Measurements from ENCODE around the gene C1orf56. TPM values are rescaled to one million over a fixed set of nuclear protein-coding genes. Genes with fewer than 3 reads are reported as not detected.

The C1orf56 gene
- total and polyA plus RNA-seq, 2 donors (not counting 1 experiment from before 2014, with no cell fraction given) = 1.5 to 3.5 TPM

DNA sequence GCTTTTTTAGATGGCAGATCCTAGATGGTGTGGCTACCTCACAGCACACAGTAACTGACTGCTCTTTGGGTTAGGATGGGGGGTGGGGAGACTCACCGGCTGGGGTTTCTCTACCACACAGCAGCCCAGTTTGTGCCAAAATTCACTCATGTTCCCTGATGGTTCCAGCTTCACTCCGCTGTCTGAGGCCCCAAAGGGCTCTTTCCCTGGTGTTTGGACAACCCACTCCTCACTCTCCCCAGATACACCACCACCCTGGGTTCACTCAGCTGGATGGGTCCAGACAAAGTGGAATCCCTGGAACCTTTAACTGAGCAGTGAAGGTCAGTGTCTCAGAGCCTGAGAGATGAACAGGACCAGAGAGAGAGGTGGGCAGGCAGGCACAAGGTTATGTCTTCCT, 8.0 kb downstream of the C1orf56 start:
- peaks cover 2% of the 10 kb centered on the region for H4K20me1 ChIP-seq (ENCODE audit: control insufficient read depth, extremely low read depth, insufficient read depth, low read length)
- H3K4me3 ChIP-seq (replicated peaks in 1 of 4; ENCODE audit: control extremely low read depth in 1 of 4, insufficient read depth in 1 of 4, low read depth in 3 of 4, low read length in 4 of 4) = no peak overlapping the region
- no peak for TF ChIP-seq EZH2 (IDR thresholded peaks at IDR 0.05; ENCODE audit: low read length, missing control alignments)
- no peak overlapping the region for H3K4me2 ChIP-seq (ENCODE audit: extremely low read depth, insufficient read depth, low read length)
- H3K9ac ChIP-seq (ENCODE audit: insufficient read depth, low read length) = no peak overlapping the region
- peaks cover 49% of the 10 kb centered on the region for H3K79me2 ChIP-seq (ENCODE audit: control insufficient read depth, insufficient read depth, low read length)
- no peak for DNase-seq (ENCODE audit: low read depth in 2 of 2)
- H3K4me1 ChIP-seq (ENCODE audit: control insufficient read depth, extremely low read depth, insufficient read depth, low read length) = peaks cover 11% of the 10 kb centered on the region
- H3K36me3 ChIP-seq (ENCODE audit: control insufficient read depth, insufficient read depth, low read length) = peaks cover 20% of the 10 kb centered on the region
- no peaks in the 10 kb centered on the region for H3K9me3 ChIP-seq (ENCODE audit: control insufficient read depth, insufficient read depth, low read depth, low read length)
- no peaks in the 10 kb centered on the region for H3K27me3 ChIP-seq (ENCODE audit: control insufficient read depth, insufficient read depth, low read length)
- H3K27ac ChIP-seq (ENCODE audit: insufficient read depth, low read length) = no peak overlapping the region
- no peak overlapping the region for H2AFZ ChIP-seq (ENCODE audit: low read length)

- Histone ChIP-seq H2AFZ (ENCODE audit: low read length) (no peak overlapping the region), H3K79me2 (ENCODE audit: control insufficient read depth, insufficient read depth, low read length) (peaks cover 51% of the 10 kb centered on the region), H3K27ac (ENCODE audit: insufficient read depth, low read length) (peak overlapping the region; percentile 24), H3K27me3 (ENCODE audit: control insufficient read depth, insufficient read depth, low read length) (no peaks in the 10 kb centered on the region), H3K36me3 (ENCODE audit: control insufficient read depth, insufficient read depth, low read length) (peaks cover 20% of the 10 kb centered on the region), H3K4me3 (replicated peaks in 1 of 4; ENCODE audit: control extremely low read depth in 1 of 4, insufficient read depth in 1 of 4, low read depth in 3 of 4, low read length in 4 of 4) (no peak overlapping the region), H3K4me2 (ENCODE audit: extremely low read depth, insufficient read depth, low read length) (no peak overlapping the region), H4K20me1 (ENCODE audit: control insufficient read depth, extremely low read depth, insufficient read depth, low read length) (peaks cover 2% of the 10 kb centered on the region), H3K4me1 (ENCODE audit: control insufficient read depth, extremely low read depth, insufficient read depth, low read length) (peaks cover 13% of the 10 kb centered on the region), H3K9ac (ENCODE audit: insufficient read depth, low read length) (no peak overlapping the region), H3K9me3 (ENCODE audit: control insufficient read depth, insufficient read depth, low read depth, low read length) (no peaks in the 10 kb centered on the region)
- DNase-seq (ENCODE audit: low read depth in 2 of 2) = no peak
- TF ChIP-seq EZH2 (IDR thresholded peaks at IDR 0.05; ENCODE audit: low read length, missing control alignments) = no peak
- TF ChIP-seq, protein P1, sequence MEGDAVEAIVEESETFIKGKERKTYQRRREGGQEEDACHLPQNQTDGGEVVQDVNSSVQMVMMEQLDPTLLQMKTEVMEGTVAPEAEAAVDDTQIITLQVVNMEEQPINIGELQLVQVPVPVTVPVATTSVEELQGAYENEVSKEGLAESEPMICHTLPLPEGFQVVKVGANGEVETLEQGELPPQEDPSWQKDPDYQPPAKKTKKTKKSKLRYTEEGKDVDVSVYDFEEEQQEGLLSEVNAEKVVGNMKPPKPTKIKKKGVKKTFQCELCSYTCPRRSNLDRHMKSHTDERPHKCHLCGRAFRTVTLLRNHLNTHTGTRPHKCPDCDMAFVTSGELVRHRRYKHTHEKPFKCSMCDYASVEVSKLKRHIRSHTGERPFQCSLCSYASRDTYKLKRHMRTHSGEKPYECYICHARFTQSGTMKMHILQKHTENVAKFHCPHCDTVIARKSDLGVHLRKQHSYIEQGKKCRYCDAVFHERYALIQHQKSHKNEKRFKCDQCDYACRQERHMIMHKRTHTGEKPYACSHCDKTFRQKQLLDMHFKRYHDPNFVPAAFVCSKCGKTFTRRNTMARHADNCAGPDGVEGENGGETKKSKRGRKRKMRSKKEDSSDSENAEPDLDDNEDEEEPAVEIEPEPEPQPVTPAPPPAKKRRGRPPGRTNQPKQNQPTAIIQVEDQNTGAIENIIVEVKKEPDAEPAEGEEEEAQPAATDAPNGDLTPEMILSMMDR (conservative IDR thresholded peaks at IDR 0.05 in 1 of 2, IDR thresholded peaks at IDR 0.05 in 1 of 2; ENCODE audit: low read depth in 1 of 2, low read length in 2 of 2) = no peak
Measured at GRCh38 chr1:151056149-151056548, 8.6 kb downstream of the C1orf56 start.

DNA sequence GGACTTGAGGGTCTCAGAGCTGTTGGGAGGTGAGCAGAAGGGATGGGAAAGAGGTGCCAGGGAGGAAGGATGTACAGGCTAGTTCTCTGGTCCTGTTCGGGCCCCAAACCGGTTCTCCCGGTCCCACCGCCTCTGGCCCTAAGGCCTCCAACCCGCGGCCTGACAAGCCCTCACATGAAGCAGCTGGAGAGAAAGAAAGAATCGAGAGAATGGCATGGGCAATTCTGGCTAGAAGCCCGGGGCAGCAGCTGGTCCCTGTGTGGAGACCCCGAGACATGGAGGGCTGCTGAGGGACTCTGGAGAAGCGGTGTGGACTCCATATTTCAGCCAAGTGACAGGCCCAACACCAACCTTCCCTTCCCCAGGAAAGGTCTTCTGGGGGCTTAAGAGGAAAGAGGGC, 11.1 kb downstream of the C1orf56 start:
- peak overlapping the region; percentile 86 for H3K27ac ChIP-seq (ENCODE audit: insufficient read depth, low read length)
- H3K4me3 ChIP-seq (replicated peaks in 1 of 4; ENCODE audit: control extremely low read depth in 1 of 4, insufficient read depth in 1 of 4, low read depth in 3 of 4, low read length in 4 of 4) = peak overlapping the region; percentile 76 to 90 (median 82)
- H4K20me1 ChIP-seq (ENCODE audit: control insufficient read depth, extremely low read depth, insufficient read depth, low read length) = peaks cover 2% of the 10 kb centered on the region
- H3K4me2 ChIP-seq (ENCODE audit: extremely low read depth, insufficient read depth, low read length) = peak overlapping the region; percentile 100
- H3K79me2 ChIP-seq (ENCODE audit: control insufficient read depth, insufficient read depth, low read length) = peaks cover 52% of the 10 kb centered on the region
- H3K9ac ChIP-seq (ENCODE audit: insufficient read depth, low read length) = peak overlapping the region; percentile 97
- DNase-seq (ENCODE audit: low read depth in 2 of 2) = peak; percentile 18 to 27
- TF ChIP-seq EZH2 (IDR thresholded peaks at IDR 0.05; ENCODE audit: low read length, missing control alignments) = no peak
- TF ChIP-seq, protein P1 (conservative IDR thresholded peaks at IDR 0.05 in 1 of 2, IDR thresholded peaks at IDR 0.05 in 1 of 2; ENCODE audit: low read depth in 1 of 2, low read length in 2 of 2) = no peak
- H3K36me3 ChIP-seq (ENCODE audit: control insufficient read depth, insufficient read depth, low read length) = peaks cover 18% of the 10 kb centered on the region
- no peaks in the 10 kb centered on the region for H3K9me3 ChIP-seq (ENCODE audit: control insufficient read depth, insufficient read depth, low read depth, low read length)
- H2AFZ ChIP-seq (ENCODE audit: low read length) = no peak overlapping the region
- peaks cover 15% of the 10 kb centered on the region for H3K4me1 ChIP-seq (ENCODE audit: control insufficient read depth, extremely low read depth, insufficient read depth, low read length)
- H3K27me3 ChIP-seq (ENCODE audit: control insufficient read depth, insufficient read depth, low read length) = no peaks in the 10 kb centered on the region

Data from fibroblast of lung (primary cell).